SH-SY5Y (cell line): ENCODE results near the gene TPP2.

ENCODE experiments used
- GATA2 ChIP-seq: IDR thresholded peaks from 2 replicates; pipeline ENCODE4 v1.6.1; 2011; ENCODE audit warnings: mild to moderate bottlenecking, low read depth, low read length
- GATA3 ChIP-seq: IDR thresholded peaks from 2 replicates; pipeline ENCODE4 v1.6.1; 2011; ENCODE audit warnings: low read depth, mild to moderate bottlenecking, low read length, moderate library complexity

TPP2 gene

GRCh38 chr13:102700088-102701031 lies 103.6 kb downstream of the TPP2 start:
- TF ChIP-seq GATA2 (no peak), GATA3 (no peak)

- TF ChIP-seq GATA3 (no peak), GATA2 (no peak)
These were observed 104.5 kb downstream of the TPP2 start for GRCh38 chr13:102701331-102701730.

- TF ChIP-seq GATA2: no peak
- TF ChIP-seq GATA3: no peak
These were observed 106.4 kb downstream of the TPP2 start for GRCh38 chr13:102702965-102703725.

GRCh38 chr13:102703726-102704035 lies 106.9 kb downstream of the TPP2 start:
- no peak for TF ChIP-seq GATA3
- no peak for TF ChIP-seq GATA2

GRCh38 chr13:102704238-102705058 lies 107.7 kb downstream of the TPP2 start:
- no peak for TF ChIP-seq GATA2
- TF ChIP-seq GATA3: no peak

GRCh38 chr13:102707467-102707866 lies 110.7 kb downstream of the TPP2 start:
- no peak for TF ChIP-seq GATA3
- TF ChIP-seq GATA2: no peak

- TF ChIP-seq GATA2 (no peak), GATA3 (no peak)
These were observed 111.4 kb downstream of the TPP2 start for GRCh38 chr13:102708211-102708610.

- TF ChIP-seq GATA3 (no peak), GATA2 (no peak)
These were observed 112.2 kb downstream of the TPP2 start for GRCh38 chr13:102708991-102709390.

GRCh38 chr13:102709536-102709935 lies 112.8 kb downstream of the TPP2 start:
- TF ChIP-seq GATA2: no peak
- TF ChIP-seq GATA3: no peak

- TF ChIP-seq GATA2 (no peak), GATA3 (no peak)
These were observed 113.5 kb downstream of the TPP2 start for GRCh38 chr13:102710261-102710679.

GRCh38 chr13:102715447-102715846 lies 118.7 kb downstream of the TPP2 start:
- TF ChIP-seq GATA2 (no peak), GATA3 (no peak)

- TF ChIP-seq GATA3 (no peak), GATA2 (no peak)
These were observed 122.0 kb downstream of the TPP2 start for GRCh38 chr13:102718746-102719145.

GRCh38 chr13:102721800-102722231 lies 125.0 kb downstream of the TPP2 start:
- TF ChIP-seq GATA2 (no peak), GATA3 (no peak)

- no peak for TF ChIP-seq GATA2
- TF ChIP-seq GATA3: no peak
These were observed 128.1 kb downstream of the TPP2 start for GRCh38 chr13:102724923-102725322.
